Thoracic aorta endothelial cell (primary cell): ENCODE data around the gene CSF2RB. TPM values are rescaled to one million over a fixed set of nuclear protein-coding genes. Genes with fewer than 3 reads are reported as not detected.

ENCODE experiments used
- total RNA-seq: library from RNA; depleted of rRNA; stranded (reverse); fragments of >200 nt; gene quantifications from 2 replicates; pipeline ENCODE4 v1.2.3, GENCODE V29; 2012

Gene CSF2RB
- total RNA-seq: 13.4 and 15.7 TPM in 2 replicates

DNA sequence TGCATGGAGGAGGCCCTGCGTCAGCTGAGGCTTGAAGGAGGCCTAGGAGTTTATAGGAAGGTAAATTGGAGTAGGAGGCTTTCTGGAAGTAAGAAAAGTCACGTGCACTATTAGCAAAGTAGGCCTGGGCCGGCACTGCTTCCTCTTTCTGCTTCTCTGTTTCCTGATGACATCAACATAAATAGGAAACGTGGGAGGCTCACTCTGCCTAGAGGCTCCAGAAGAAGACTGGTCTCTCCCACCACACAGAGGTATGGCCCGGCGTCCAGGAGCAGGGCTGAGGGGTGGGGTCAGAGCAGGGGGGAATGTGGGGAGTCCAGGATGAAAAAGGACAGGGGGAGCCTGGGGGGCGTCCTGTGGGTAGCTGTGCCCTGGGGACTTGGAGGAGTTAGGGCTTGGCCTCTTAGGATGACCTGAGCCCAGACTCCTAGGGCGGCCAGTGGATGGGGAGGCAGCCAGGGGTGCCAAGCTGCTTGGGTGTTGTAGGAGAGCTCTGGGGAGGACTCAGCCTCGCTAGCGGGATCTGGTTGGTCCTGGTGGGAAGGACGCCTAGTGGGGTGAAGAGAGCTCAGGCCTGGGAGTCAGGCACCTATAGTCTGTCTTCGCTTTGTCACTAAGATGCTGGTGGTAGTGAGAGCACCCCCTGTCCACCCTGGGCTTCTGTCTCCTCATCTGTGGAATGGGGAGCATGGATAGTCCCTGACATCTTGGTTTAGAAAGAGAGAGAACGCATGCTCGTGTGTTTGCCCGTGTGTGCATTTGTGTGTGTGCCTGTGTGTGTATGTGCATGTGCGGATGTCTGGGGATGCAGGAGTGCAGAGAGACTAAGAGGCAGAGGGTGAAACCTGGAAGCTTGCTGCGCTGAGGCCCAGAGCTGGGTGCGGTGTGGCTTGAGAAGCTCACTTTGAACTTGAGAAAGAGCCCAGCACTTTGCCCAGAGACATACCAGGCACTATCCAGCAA, at the start of gene CSF2RB:
CSF2RB (plus strand) TSS at position 202 of the 963 bp plus-strand sequence. CDS start 8,580 bp downstream, outside the sequence.

Other genes starting within 250 kb of the CSF2RB start
- not detected in 2 replicates for gene CACNG2, start 209.9 kb upstream of the CSF2RB start, total RNA-seq
- gene IFT27, start 137.5 kb upstream of the CSF2RB start, total RNA-seq: 14.4 and 18.1 TPM in 2 replicates
- not detected in 2 replicates for gene PVALB, start 96.6 kb upstream of the CSF2RB start, total RNA-seq
- gene NCF4, start 52.6 kb upstream of the CSF2RB start, total RNA-seq: not detected in 2 replicates
- gene TST, start 105.8 kb downstream of the CSF2RB start, total RNA-seq: 40.9 and 41.8 TPM in 2 replicates
- gene MPST, start 106.1 kb downstream of the CSF2RB start, total RNA-seq: 108 and 115 TPM in 2 replicates
- gene KCTD17, start 138.1 kb downstream of the CSF2RB start, total RNA-seq: 24.6 and 29.1 TPM in 2 replicates
- not detected in 2 replicates for gene TMPRSS6, start 196.1 kb downstream of the CSF2RB start, total RNA-seq
- gene IL2RB, start 236.3 kb downstream of the CSF2RB start, total RNA-seq: 0.07 TPM in 1 of 2 replicates, not detected in the other